PC-3 (cell line): ENCODE data around the gene TACR2.

Experiments
- EZH2 ChIP-seq: fragments of 300-600 bp; sonication (generic); IDR thresholded peaks from one replicate; pipeline ENCODE4 v1.6.1; 2017; ENCODE audit warnings: antibody characterized with exemption, mild to moderate bottlenecking, low read length; ENCODE audit not compliant: unreplicated experiment
- EZH2phosphoT487 ChIP-seq: fragments of 300-600 bp; sonication (generic); IDR thresholded peaks from 2 replicates; pipeline ENCODE4 v1.6.1; 2018; ENCODE audit warnings: mild to moderate bottlenecking, antibody characterized with exemption, low read length, borderline replicate concordance
- TF ChIP-seq, protein P1 (sequence below): fragments of 300-600 bp; sonication (generic); conservative IDR thresholded peaks from 2 replicates; pipeline ENCODE4 v1.5.1; 2017; ENCODE audit warnings: antibody characterized with exemption, low read depth, mild to moderate bottlenecking, low read length

DNA sequence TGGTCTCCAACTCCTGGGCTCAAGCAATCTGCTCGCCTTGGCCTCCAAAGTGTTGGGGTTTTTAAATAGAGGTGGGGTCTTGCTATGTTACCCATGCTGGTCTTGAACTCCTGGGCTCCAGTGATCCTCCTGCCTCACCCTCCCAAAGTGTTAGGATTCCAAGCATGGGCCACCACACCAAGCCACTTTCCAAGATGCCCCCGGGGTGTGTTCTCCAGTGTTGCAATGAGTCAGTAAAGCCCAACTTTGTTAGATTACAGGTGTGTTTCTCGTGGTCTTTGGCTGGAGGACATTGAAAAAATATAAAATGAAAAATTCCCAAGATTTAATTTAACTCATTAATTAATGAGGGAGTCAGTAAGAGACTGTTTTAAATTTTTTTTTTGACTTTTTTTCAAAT lies 29.2 kb downstream of the TACR2 start:
- TF ChIP-seq, protein P1, sequence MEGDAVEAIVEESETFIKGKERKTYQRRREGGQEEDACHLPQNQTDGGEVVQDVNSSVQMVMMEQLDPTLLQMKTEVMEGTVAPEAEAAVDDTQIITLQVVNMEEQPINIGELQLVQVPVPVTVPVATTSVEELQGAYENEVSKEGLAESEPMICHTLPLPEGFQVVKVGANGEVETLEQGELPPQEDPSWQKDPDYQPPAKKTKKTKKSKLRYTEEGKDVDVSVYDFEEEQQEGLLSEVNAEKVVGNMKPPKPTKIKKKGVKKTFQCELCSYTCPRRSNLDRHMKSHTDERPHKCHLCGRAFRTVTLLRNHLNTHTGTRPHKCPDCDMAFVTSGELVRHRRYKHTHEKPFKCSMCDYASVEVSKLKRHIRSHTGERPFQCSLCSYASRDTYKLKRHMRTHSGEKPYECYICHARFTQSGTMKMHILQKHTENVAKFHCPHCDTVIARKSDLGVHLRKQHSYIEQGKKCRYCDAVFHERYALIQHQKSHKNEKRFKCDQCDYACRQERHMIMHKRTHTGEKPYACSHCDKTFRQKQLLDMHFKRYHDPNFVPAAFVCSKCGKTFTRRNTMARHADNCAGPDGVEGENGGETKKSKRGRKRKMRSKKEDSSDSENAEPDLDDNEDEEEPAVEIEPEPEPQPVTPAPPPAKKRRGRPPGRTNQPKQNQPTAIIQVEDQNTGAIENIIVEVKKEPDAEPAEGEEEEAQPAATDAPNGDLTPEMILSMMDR: no peak
- no peak for TF ChIP-seq EZH2
- no peak for TF ChIP-seq EZH2phosphoT487
